ENCODE measurements around the gene CFAP73. TPM values are rescaled to one million over a fixed set of nuclear protein-coding genes. Genes with fewer than 3 reads are reported as not detected.

CFAP73 gene
- total RNA-seq, 1 experiment from 2014 or later = 0.34 TPM

DNA sequence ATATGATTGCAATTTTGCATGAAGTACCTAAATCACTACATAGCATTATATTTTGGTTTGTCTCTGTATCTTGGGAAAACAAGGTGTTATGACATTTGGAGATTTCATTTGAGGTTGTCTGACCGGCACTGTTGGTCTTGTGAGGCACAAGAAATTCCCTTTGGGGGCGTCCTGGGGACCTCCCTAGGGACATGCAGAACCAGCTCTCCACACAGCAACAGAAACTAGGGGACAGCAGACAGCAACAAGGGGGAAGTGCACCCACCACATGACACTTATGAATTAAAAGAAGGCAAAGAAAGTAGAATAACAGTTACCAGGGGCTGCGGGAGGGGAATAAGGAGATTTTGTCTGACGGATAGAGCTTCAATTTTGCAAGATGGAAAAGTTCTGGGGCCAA lies 21.4 kb downstream of the CFAP73 start:
- ChIA-PET POLR2A (no interaction called here), RAD21 (ENCODE audit: low non-redundant PET in 1 of 2, low total read pairs in 2 of 2, uncharacterized antibody in 2 of 2, unreplicated experiment in 2 of 2) (no interaction called here), CTCF (interaction anchor here (1.6 kb wide), 1 partner anchor 178 kb away, joined by 6 read pairs; no protein-coding TSS in a partner anchor)
- DNase-seq (ENCODE audit: low read depth, low spot score) (no peak), ATAC-seq (no peak)
- H3K79me2 ChIP-seq (ENCODE audit: insufficient read depth, low read length) = peaks cover 24% of the 10 kb centered on the region; the same call in 1 of the 2 replicates
- H3K9me2 ChIP-seq (ENCODE audit: insufficient read depth) = no peaks in the 10 kb centered on the region
- no peak overlapping the region for H3K9ac ChIP-seq (ENCODE audit: low read length)
- H3K9me3 ChIP-seq (ENCODE audit: control insufficient read depth in 1 of 2, insufficient read depth in 1 of 2, low read depth in 1 of 2, low read length in 2 of 2) = no peaks in the 10 kb centered on the region
- no TSS peak for BruUV-seq (replicated peaks)
- no peaks in the 10 kb centered on the region for H3K4me1 ChIP-seq (ENCODE audit: control insufficient read depth in 1 of 2, insufficient read depth in 2 of 2, low read length in 2 of 2)
- H2AFZ ChIP-seq (ENCODE audit: low read depth, low read length, poor library complexity, severe bottlenecking) = no peak overlapping the region
- intact Hi-C loops (cut with micrococcal nuclease) = no loop called here
- TF ChIP-seq SRF (IDR thresholded peaks at IDR 0.05; ENCODE audit: low read depth) = no peak
- TF ChIP-seq, protein P1, sequence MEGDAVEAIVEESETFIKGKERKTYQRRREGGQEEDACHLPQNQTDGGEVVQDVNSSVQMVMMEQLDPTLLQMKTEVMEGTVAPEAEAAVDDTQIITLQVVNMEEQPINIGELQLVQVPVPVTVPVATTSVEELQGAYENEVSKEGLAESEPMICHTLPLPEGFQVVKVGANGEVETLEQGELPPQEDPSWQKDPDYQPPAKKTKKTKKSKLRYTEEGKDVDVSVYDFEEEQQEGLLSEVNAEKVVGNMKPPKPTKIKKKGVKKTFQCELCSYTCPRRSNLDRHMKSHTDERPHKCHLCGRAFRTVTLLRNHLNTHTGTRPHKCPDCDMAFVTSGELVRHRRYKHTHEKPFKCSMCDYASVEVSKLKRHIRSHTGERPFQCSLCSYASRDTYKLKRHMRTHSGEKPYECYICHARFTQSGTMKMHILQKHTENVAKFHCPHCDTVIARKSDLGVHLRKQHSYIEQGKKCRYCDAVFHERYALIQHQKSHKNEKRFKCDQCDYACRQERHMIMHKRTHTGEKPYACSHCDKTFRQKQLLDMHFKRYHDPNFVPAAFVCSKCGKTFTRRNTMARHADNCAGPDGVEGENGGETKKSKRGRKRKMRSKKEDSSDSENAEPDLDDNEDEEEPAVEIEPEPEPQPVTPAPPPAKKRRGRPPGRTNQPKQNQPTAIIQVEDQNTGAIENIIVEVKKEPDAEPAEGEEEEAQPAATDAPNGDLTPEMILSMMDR (IDR thresholded peaks at IDR 0.05 in 2 of 3, conservative IDR thresholded peaks at IDR 0.05 in 1 of 3; ENCODE audit: borderline replicate concordance in 1 of 3, insufficient read depth in 1 of 3, low read depth in 2 of 3, low read length in 2 of 3) = no peak
- no peak for TF ChIP-seq RAD21 (IDR thresholded peaks at IDR 0.05; ENCODE audit: low read depth)
- TF ChIP-seq ZFX (IDR thresholded peaks at IDR 0.05) = no peak
- TF ChIP-seq ELF1 (IDR thresholded peaks at IDR 0.05; ENCODE audit: borderline replicate concordance, low read depth) = no peak
- TF ChIP-seq FOSL1 (IDR thresholded peaks at IDR 0.05; ENCODE audit: low read depth) = no peak
- TF ChIP-seq ZNF274 (IDR thresholded peaks at IDR 0.05; ENCODE audit: low read depth, low read length) = no peak
- no peak for TF ChIP-seq JUND (IDR thresholded peaks at IDR 0.05)
- TF ChIP-seq, protein P2, sequence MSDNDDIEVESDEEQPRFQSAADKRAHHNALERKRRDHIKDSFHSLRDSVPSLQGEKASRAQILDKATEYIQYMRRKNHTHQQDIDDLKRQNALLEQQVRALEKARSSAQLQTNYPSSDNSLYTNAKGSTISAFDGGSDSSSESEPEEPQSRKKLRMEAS (IDR thresholded peaks at IDR 0.05) = no peak
- no peak for TF ChIP-seq EZH2phosphoT487 (IDR thresholded peaks at IDR 0.05; ENCODE audit: borderline replicate concordance)
- no peak for TF ChIP-seq POLR2AphosphoS5 (IDR thresholded peaks at IDR 0.05; ENCODE audit: low read depth, low read length)
- no peak for TF ChIP-seq CBX3 (IDR thresholded peaks at IDR 0.05; ENCODE audit: low read depth)
- TF ChIP-seq, protein P3, sequence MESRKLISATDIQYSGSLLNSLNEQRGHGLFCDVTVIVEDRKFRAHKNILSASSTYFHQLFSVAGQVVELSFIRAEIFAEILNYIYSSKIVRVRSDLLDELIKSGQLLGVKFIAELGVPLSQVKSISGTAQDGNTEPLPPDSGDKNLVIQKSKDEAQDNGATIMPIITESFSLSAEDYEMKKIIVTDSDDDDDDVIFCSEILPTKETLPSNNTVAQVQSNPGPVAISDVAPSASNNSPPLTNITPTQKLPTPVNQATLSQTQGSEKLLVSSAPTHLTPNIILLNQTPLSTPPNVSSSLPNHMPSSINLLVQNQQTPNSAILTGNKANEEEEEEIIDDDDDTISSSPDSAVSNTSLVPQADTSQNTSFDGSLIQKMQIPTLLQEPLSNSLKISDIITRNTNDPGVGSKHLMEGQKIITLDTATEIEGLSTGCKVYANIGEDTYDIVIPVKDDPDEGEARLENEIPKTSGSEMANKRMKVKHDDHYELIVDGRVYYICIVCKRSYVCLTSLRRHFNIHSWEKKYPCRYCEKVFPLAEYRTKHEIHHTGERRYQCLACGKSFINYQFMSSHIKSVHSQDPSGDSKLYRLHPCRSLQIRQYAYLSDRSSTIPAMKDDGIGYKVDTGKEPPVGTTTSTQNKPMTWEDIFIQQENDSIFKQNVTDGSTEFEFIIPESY (IDR thresholded peaks at IDR 0.05; ENCODE audit: extremely low read depth, insufficient replicate concordance, low read length) = no peak
- TF ChIP-seq ATF3 (IDR thresholded peaks at IDR 0.05) = no peak
- TF ChIP-seq CEBPB (IDR thresholded peaks at IDR 0.05; ENCODE audit: low read depth) = no peak
- TF ChIP-seq EGR1 (IDR thresholded peaks at IDR 0.05; ENCODE audit: low read depth) = no peak
- H3K36me3 ChIP-seq (ENCODE audit: control insufficient read depth in 1 of 2, insufficient read depth in 2 of 2, low read length in 2 of 2) = peaks cover 51% of the 10 kb centered on the region in 2 experiments
- H3K4me3 ChIP-seq (replicated peaks in 1 of 2; ENCODE audit: low read depth in 1 of 2, low read length in 2 of 2) = no peak overlapping the region
- no peaks in the 10 kb centered on the region for H4K20me1 ChIP-seq (ENCODE audit: insufficient read depth)
- no peak overlapping the region for H3K27ac ChIP-seq (ENCODE audit: low read depth, low read length)
- H3K27me3 ChIP-seq (ENCODE audit: insufficient read depth, low read length) = no peaks in the 10 kb centered on the region
- no peak overlapping the region for H3K4me2 ChIP-seq (ENCODE audit: low read length)

Data from HCT116 (cell line).